Keratinocyte (primary cell): ENCODE data around the gene SPTLC2.

Experiments used
- CTCF ChIP-seq, 3 experiments: IDR thresholded peaks in 1 of 3; conservative IDR thresholded peaks in 1 of 3; optimal IDR thresholded peaks in 1 of 3; 2 replicates in 2 of 3; 3 replicates in 1 of 3; pipeline versions ENCODE3 to v1.5.1; 2011; ENCODE audit warnings: low read length in 3 of 3, mild to moderate bottlenecking in 3 of 3, moderate library complexity in 2 of 3, control low read depth in 1 of 3, inconsistent platforms in 1 of 3; ENCODE audit not compliant: insufficient read depth in 2 of 3; ENCODE audit errors: extremely low read depth in 1 of 3
- EZH2 ChIP-seq: IDR thresholded peaks from one replicate; pipeline ENCODE4 v1.6.1; 2012; ENCODE audit warnings: inconsistent platforms, mild to moderate bottlenecking, low read length, moderate library complexity

- TF ChIP-seq CTCF (optimal IDR thresholded peaks at IDR 0.05 in 1 of 3, IDR thresholded peaks at IDR 0.05 in 1 of 3, conservative IDR thresholded peaks at IDR 0.05 in 1 of 3; ENCODE audit: extremely low read depth in 1 of 3, insufficient read depth in 2 of 3, low read length in 3 of 3), result no peak
- no peak for TF ChIP-seq EZH2
These were observed 127.9 kb downstream of the SPTLC2 start for GRCh38 chr14:77488558-77488957.
